CD4-positive, alpha-beta T cell treated with Interleukin-2 at 100 ng/mL for 4 hours (primary cell): ENCODE measurements around the gene DYNC1LI1.

Source experiments
- DNase-seq: peaks from one replicate; pipeline ENCODE4 v3.0.0-alpha.2; 2020; ENCODE audit warnings: low spot score

Gene DYNC1LI1

DNA sequence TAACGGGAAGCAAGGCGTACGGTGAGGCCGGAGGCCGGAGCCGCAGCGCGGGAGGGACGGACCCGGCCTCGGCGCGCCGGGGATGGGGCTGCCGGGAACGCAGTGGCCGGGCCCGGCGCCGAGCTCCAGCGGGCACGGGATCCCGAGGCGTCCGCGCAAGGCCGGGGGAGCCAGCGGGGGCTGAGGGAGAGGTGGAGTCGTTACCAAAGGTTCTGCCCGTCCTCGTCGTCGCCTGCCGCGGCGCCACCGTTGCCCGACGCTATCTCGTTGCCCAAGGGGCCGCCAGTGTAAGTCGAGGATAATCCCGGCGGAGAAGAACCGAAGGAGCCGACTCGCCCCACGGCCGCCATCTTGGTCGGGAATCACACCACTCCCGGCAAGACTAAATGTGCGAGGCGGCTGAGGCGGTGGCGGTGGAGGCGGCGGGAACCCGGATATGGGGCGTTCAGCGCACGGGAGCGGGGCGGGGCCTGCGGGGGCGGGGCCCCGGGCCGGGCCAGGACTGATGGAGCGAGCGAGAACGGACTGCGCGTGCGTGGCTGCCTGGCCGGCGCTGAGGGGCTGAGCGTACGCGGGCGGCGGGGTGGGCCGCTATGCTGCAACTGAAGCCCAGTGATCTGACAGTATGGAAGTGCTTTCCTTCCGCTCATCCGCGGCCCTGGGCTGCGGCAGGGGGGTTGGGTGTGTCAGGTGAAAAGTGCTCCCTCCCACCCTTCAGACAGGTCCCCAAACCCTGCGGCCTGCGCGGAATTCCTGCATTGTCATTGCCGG, at the start of gene DYNC1LI1:
DYNC1LI1 (minus strand) TSS at position 438 of the 771 bp plus-strand sequence; CDS start at position 350, 88 bp downstream.
- peak; percentile 91 for DNase-seq

DNA sequence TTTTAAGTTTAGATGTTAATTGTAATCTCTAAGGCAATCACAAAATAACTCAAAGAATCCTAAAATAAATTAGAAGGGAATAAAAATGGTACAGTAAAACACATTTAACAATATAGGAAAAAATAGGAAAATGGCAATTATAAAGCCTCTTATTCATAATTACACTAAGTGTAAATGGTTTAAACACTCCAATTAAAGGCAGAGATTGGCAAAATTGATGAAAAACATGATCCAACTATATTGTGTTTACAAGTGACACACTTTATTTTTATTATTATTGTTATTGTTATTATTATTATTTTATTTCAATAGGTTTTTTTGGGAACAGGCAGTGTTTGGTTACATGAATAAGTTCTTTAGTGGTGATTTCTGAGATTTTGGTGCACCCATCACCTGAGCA, 48.7 kb upstream of the DYNC1LI1 start:
- no peak for DNase-seq

DNA sequence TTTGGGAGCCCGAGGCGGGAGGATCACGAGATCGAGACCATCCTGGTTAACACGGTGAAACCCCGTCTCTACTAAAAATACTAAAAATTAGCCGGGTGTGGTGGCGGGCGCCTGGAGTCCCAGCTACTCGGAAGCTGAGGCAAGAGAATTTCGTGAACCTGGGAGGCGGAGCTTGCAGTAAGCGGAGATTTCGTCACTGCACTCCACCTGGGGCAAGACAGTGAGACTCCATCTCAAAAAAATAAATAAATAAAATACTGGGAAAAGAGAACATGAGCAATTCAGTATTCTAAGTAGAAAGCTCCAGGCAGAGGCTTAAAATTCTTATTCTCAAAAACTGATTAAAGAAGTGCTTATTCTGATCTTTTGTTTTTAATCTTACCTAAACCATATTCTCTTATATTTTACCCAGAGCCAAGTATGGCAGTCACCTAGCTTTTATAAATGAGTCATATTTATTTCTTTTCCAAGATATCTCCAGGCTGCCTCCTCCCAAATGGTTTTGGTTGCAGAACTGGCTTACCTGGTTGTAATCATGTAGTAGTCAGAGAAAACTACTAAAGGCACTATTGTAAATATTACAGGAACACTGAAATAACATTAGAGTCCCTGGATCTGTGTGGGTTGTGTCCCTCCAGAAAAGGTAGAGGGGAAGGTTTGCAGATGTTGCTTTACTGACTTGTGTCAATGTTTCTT, 45.8 kb upstream of the DYNC1LI1 start:
- DNase-seq: no peak

DNA sequence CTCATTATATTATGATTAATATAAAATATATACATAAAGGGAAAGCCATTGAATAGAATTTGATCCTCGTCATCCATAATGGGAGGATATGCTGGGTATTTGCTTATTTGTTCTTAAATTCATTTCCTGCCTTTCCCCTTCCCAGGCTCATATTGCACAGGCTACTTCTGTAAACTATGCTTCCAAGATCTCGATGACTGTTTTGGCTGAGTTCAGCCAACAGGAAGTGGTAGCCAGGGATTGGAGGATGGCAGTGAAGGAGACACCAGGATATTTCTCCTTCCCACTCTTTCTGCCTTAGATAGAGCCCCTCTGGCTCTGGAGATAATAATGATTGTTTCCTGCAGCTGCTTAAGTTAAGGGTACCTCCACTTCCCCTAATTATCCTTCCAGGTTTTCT, 44.3 kb upstream of the DYNC1LI1 start:
- DNase-seq: no peak

DNA sequence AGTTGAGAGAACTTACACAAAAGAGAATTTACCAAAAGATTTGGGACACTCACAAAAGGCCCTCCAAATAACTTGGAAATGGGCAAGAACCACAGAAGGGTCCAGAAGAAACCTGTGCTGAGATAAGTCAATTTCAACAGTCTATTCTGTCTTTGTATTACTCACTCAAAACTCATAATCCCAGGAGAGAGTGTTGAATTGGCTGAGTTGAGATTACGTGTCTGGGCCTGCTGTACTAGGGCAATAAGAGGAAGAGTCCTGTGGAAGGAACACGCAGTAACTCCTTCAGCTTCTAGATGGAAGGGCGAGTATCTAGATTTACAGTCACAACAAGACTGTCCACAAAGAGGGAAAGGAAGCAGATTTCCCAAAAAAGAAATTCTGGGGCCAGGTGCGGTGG, 42.5 kb upstream of the DYNC1LI1 start:
- no peak for DNase-seq

DNA sequence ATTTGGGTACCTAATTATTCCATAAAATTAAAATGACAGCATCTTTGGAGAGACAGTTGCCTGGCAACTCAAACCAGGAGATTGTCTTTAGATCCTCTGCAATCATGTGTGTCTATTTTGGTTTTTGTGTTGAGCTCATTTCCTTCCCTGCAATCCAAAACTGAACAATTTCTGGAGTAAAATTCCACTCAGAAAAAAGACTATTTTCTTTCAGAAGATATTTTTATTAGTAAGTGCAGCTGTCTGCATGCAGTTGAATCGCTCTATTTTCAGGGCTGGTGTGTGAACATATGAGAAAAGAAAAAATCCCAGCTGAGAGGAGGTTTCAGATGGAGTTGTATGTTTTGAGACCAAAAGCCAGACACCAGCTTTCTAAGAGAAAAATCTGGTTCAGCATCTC, 41.9 kb upstream of the DYNC1LI1 start:
- DNase-seq: no peak

DNA sequence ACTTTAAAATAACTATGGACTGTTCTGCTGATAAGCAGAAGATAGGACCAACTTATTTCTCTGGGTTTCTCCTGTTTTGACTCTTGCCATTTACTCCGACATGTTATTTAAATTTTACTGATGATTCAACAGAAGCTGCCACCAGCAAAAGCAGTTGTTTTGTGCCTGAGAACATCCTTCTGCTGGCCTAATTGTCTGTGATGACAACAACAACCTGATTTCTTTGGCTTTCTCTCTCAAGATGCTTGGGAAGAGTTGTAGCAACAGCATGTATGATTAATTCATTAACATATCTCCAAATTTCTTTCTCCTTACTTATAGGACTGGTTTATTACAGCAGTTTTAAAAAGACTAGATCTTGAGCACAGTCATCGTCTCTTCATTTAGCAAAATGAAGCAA, 36.9 kb upstream of the DYNC1LI1 start:
- no peak for DNase-seq

DNA sequence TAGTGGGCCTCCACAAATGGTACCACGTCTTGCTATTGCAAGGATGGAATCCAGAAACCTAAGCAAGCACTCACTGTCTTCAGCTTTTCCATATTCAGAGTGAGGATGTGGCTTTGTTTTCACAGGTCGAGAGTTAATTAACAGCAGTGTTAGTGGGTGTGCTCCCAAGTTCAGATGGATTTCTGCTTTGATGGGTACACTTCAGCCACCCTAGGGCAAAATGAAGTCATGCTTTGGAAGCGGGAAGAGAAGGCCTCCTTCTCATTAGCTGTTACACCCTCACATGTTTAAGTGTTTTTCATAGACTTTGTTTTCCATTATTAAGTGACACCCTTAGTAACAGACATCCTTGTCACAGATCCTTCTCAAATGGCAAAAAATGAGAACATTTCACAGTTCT, 36.3 kb upstream of the DYNC1LI1 start:
- no peak for DNase-seq

DNA sequence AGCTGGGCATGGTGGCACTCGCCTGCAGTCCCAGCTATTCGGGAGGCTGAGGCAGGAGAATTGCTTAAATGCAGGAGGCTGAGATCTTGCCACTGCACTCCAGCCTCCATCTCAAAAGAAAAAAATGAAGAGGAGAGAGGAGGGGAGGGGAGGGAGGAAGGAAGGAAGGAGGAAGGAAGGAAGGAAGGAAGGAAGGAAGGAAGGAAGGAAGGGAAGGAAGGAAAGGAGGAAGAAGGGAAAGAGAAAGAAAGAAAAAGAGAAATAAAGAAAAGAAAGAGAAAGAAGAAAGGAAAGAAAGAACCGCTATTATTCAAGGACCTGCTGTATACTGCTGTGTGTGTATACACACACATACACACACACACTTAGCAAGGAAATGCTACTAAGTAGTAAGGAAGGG, 35.6 kb upstream of the DYNC1LI1 start:
- no peak for DNase-seq

DNA sequence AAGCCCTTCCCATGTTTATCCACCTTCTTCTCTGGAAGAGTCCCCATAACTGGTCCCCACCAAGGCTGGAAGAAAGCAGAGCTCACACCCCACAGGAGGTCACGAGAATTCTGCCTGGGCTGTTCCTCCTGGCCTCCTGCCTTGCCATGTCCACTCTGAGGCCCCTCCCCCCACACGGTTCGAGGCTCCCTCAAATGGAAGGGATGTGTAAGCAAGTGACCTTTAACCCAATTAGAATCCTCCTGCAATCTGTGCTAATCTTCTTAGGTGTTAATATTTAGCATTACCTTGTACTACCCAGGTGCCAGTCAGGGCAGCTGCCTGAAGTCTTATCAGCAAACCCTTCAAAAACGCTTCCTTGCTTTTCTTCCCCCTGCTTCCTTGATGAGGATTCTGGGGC, 32.4 kb upstream of the DYNC1LI1 start:
- no peak for DNase-seq

DNA sequence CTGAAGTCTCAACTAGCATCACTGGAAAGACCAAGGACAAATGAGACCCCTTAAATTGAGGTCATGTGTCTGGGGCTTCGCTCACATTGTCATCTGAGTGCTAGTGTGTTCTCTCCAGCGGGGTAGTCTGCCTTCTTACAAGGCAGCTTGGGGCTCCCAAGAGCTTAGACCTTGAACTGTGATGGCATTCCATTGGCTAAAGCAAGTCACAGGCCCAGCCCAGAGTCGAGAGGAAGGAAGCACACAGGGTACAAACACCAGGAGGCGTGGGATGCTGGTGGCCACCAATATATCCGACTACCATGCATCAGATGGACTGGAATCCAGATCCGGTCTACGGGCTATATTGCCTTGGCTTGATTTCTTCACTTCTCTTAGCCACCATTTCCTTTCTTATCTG, 31.5 kb upstream of the DYNC1LI1 start:
- no peak for DNase-seq

DNA sequence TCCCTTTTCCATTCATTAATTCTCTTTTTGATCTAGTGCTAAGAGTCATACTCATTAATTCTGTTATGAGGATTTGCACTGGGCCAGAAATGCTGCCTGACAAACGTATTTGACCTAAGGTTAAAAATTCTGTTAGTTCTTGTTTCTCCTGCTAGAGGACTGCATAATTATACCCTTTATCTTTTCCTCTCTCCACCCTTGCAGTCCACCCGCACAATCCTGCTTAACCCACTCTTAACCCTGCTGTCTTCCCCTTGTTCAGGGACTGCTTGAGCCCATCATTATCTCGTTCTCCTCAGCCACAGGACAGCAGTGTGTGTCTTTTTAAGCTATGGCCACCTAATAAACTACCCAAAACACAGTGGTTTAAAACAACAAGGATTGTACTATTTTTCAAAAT, 31.1 kb upstream of the DYNC1LI1 start:
- no peak for DNase-seq

DNA sequence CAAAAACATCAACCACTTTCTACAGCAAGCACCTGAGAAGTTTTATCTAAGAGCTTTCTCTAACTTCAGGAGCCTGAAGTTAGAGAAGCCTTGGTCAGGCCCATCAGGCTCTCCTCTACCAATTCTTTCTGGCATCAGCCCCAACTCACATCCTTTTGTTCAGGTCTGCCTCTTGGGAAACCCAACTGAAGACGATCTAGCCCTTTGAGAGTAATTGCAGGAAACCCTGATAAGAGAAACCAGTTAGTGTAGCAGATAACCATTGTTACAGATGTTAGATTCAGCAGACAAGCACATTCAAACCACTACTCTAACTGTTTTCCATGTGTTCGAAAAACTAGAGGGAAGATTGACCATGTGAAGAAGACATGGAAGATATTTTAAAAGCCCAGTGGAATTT, 27.0 kb upstream of the DYNC1LI1 start:
- no peak for DNase-seq

DNA sequence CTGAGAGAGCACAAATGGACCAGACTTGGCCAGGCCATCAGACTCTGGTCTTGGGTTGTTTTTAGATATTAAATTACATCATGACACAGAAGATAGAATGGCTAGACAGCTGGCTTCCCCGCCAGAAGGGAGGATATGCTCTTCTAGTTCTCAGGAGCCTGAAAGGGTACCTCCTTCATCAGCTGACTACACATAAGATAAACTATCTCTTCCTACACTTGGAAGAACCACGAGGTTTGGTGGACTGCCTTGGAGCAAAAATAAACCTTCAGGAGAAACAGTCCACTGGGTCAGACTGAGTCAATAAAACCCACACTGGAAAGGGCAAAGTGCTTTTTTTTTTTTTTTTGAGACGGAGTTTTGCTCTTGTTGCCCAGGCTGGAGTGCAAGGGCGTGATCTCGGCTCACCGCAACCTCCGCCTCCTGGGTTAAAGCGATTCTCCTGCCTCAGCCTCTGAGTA, 26.3 kb upstream of the DYNC1LI1 start:
- no peak for DNase-seq

DNA sequence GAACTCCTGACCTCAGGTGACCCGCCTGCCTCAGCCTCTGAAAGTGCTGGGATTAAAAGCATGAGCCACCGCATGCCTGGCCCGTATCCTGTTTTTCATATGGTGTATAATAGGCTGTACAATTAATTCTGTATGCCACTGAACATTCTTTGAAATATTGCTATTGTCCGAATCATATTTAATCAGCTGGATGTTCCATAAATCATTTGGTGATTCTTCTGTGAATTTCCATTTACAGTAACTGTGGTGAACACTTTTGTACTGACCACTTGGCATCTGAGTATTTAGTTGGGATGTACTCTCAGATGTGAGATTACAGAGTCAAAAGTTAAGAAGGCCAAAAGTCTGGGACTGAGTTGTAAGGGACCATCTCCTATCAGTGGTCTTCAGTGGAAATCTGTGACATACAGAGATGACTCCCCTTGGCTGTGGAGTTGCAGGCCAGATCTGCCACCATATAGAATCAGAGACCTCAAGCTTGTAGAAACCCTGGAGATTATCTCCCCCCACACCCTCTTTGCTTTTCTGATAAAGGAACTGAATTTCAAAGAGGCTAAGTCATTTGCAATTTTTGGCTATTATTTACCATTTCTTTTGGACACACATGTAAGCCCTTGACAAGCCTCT, 25.7 kb upstream of the DYNC1LI1 start:
- DNase-seq: no peak

DNA sequence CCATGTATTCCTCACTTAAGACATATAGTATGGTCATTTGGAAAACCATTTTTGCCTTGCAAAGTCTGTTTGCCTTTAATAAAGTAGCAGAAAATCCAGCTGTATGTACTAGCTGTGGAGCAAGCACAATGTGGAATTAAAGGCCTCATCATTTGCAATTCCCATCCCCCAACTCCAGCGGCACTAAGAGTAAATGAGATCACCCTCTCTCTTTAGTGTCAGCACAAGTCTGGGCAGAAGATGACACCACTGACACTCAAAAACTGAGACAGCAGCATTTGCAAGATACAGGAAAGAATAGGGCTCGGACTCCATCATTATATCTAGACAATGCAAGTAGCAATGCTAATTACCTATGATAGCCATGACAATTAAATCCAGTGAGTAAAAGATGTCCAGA, 24.7 kb upstream of the DYNC1LI1 start:
- no peak for DNase-seq

DNA sequence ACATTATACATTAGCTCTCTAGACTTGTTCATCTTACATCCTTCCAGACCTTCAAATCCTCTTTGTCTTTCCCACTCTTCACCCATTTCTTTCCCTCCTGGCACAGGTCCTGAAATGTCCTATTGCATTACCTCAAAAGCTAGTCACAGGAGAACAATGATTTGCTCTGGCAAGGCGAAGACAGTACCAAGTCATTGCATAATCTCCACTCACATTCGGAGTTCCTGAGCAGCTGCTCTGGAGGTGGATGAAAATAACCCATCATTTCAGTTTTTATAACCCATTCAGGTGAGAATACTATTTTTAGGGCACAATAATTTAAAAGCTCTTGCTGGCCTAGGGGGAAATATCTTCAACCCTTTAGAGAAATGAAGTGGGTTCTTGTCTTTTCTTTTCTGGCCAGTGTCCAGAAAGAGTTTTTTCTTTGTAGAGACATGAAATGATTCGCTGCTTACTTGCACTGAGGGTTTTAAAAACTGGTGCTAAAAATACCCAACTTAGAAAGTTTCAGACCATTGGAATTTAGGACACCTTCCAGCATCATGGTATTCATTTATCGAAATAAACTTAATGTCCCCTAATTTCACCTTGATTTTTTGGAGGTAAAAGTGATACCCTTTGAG, 23.4 kb upstream of the DYNC1LI1 start:
- DNase-seq: no peak

DNA sequence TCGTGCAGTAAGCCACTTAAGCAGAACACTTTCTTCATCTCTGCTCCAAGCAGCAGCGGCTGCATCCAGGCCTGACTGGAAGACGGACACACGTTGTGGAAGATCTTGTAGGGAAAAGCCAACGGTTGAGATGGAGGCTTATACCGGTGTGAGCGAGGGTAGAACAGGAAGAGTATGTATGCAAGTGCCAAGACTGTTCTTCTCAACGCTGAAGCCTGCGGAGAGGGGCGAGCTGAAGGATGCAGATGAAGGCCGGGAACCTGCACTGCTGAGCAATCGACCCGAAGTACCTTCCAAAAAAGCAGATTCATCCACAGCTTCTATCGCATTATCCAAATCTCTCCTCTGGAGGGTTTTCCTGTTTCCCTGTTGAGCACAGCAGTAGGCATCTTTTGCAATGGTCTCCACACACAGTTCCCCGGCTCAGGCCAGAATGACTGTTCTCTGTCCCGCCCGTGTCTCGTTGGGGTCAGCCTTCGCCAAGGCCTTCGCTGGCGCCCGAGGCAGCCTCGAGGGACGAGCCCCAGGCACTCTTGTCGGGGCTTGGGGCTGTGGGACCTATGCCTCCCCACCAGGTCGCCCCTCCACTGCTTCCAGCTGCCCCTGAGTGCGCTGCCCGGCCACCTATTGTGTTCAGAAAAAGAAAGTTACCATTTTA, 22.2 kb upstream of the DYNC1LI1 start:
- DNase-seq: no peak

DNA sequence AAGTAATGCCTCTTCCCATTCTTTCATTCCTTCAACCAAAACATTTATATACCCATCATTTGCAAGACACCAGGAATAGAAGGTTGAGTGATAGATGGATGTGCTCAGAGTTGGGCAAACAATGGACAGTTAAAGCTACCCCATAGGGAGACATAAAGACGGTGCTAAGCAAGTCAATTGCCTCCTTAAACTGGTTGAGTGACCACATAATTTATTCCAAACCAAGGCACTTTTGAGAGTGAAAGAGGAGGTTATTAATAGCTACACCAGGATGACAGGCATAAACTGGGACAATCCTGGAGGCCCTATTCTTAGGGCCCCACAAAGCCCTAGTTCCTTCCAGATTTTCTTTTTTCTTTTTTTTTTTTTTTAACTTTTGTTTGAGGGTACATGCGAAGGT, 21.4 kb upstream of the DYNC1LI1 start:
- no peak for DNase-seq

DNA sequence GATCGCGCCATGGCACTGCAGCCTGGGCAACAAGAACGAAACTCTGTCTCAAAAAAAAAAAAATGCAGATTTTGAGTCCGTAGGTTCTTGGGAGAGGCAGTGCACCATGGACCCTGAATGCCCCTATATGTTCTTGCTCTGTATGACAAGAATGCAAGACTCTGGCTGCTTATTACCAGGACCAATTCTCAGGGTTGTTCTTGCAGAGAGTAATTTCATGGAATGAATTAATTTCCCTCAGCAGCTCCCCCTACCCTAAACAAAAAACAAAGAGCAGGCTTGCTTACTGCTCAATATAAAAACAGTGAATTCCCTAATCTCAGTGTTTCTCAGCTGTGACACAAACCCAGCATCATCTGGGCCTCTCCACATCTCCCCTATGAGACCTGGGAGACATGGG, 20.5 kb upstream of the DYNC1LI1 start:
- no peak for DNase-seq

DNA sequence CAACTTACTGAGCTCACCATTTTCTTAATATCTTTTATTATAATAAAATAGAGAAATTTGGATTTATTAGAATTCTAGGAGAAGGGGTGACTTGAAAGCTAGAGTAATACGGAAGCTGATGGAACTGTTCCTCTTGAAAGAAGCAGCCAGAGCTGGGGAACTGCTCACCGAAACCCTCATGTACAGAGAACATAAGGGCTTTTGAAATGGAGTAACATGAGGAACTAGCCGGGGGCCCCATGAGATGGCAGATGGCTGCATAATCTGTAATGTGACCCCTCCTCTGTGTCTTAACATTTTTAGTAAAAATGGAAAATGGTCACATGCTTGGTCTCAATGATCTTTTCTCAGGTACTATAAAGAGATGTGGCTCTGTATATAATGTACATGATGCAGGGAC, 15.7 kb upstream of the DYNC1LI1 start:
- no peak for DNase-seq

DNA sequence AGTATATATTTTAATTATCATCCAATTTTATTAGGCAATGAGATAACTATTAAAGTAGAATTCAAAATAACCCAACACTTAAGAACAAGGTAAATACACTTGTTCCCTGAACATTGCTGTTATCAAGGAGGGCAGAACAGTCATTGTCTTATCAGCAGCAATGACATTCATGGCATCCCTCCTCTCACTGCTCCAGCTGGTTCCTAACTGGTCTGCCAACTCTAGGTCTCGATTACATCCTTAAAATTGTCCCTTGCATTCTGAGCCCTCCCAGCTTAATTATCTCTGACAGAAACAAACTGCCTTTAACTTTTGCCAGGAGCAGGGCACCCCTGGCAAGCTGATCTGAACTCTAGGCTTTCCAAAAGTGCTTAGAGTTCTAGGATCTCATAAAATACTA, 14.0 kb upstream of the DYNC1LI1 start:
- no peak for DNase-seq
